ENCODE data around the gene NEURL1. TPM values are rescaled to one million over a fixed set of nuclear protein-coding genes. Genes with fewer than 3 reads are reported as not detected.

Gene NEURL1
- polyA plus RNA-seq, 1 experiment: 0.58 TPM

DNA sequence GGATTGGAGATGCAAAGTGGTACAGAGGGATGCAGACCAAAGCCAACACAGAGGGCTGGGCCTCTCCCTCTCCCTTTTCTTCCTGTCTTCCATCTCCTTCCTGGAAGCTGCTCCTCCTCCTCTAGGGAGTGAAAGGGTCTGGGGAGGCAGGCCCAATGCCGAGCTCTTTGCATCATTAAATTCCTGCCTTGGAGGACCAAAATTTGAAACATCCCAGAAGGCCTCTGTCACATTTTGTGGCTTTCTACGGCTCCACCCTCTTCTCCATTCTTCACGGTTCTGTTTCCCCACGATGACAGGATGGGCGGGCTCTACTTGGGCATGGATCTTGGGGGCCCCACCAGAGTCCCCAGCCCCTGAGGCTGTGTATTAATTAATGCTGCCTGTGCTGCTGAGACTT, 76.4 kb downstream of the NEURL1 start:
- no peak overlapping the region for H3K4me3 ChIP-seq (ENCODE audit: low read depth, low read length)
- peaks cover 2% of the 10 kb centered on the region for H3K27me3 ChIP-seq (ENCODE audit: control insufficient read depth, insufficient read depth, low read length)
- CTCF ChIA-PET: interaction anchor here (0.7 kb wide), 1 partner anchor 14 kb away, joined by 3 read pairs; no protein-coding TSS in a partner anchor
- POLR2A ChIA-PET: interaction anchor here (0.6 kb wide), 1 partner anchor 556 kb away, joined by 4 read pairs; no protein-coding TSS in a partner anchor
- no peaks in the 10 kb centered on the region for H3K36me3 ChIP-seq (ENCODE audit: control insufficient read depth, insufficient read depth, low read length)
- TF ChIP-seq, protein P1, sequence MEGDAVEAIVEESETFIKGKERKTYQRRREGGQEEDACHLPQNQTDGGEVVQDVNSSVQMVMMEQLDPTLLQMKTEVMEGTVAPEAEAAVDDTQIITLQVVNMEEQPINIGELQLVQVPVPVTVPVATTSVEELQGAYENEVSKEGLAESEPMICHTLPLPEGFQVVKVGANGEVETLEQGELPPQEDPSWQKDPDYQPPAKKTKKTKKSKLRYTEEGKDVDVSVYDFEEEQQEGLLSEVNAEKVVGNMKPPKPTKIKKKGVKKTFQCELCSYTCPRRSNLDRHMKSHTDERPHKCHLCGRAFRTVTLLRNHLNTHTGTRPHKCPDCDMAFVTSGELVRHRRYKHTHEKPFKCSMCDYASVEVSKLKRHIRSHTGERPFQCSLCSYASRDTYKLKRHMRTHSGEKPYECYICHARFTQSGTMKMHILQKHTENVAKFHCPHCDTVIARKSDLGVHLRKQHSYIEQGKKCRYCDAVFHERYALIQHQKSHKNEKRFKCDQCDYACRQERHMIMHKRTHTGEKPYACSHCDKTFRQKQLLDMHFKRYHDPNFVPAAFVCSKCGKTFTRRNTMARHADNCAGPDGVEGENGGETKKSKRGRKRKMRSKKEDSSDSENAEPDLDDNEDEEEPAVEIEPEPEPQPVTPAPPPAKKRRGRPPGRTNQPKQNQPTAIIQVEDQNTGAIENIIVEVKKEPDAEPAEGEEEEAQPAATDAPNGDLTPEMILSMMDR (IDR thresholded peaks at IDR 0.05; ENCODE audit: insufficient read depth, low read depth, low read length): no peak
- DNase-seq (ENCODE audit: low read depth): no peak

DNA sequence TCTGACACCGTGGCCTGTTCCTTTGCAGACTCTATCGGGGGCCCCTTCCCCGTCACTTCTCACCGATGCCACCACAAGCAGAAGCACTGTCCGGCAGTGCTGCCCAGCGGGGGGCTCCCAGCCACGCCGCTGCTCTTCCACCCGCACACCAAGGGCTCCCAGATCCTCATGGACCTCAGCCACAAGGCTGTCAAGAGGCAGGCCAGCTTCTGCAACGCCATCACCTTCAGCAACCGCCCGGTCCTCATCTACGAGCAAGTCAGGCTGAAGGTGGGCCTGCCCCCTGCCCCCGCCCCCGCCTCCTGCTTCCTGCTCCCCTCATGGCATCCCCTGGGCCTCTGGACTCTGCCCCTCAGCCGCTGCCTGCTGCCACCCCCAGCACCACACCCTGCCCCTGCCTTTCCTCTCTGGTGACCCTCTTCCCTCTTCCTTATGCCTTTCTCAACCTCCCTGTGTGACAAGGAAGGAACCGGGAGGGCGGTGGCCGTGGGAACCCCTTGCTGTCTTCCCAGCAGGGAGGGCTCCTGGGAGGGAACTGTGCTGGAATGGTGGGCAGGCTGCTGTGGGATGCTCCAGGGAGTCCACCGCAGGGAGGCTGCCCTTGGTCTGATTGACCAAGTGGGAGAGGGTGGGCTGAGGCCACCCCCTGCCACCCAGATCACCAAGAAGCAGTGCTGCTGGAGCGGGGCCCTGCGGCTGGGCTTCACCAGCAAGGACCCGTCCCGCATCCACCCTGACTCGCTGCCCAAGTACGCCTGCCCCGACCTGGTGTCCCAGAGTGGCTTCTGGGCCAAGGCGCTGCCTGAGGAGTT, 77.5 kb downstream of the NEURL1 start:
- Histone ChIP-seq H3K27me3 (ENCODE audit: control insufficient read depth, insufficient read depth, low read length) (peaks cover 2% of the 10 kb centered on the region), H3K4me3 (ENCODE audit: low read depth, low read length) (no peak overlapping the region), H3K36me3 (ENCODE audit: control insufficient read depth, insufficient read depth, low read length) (no peaks in the 10 kb centered on the region)
- TF ChIP-seq, protein P1 (IDR thresholded peaks at IDR 0.05; ENCODE audit: insufficient read depth, low read depth, low read length): no peak
- ChIA-PET CTCF (no interaction called here), POLR2A (no interaction called here)
- no peak for DNase-seq (ENCODE audit: low read depth)

DNA sequence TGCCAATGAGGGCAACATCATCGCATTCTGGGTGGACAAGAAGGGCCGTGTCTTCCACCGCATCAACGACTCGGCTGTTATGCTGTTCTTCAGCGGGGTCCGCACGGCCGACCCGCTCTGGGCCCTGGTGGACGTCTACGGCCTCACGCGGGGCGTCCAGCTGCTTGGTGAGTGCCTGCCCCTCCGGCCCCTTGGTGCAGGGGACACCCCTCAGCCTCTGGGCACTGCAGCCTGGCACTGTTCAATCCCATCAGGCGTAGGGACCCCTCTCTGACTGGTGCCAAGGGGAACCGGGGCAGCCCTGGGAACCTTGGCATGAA, 78.1 kb downstream of the NEURL1 start:
- TF ChIP-seq, protein P1 (IDR thresholded peaks at IDR 0.05; ENCODE audit: insufficient read depth, low read depth, low read length): no peak
- ChIA-PET POLR2A (no interaction called here), CTCF (no interaction called here)
- Histone ChIP-seq H3K4me3 (ENCODE audit: low read depth, low read length) (no peak overlapping the region), H3K27me3 (ENCODE audit: control insufficient read depth, insufficient read depth, low read length) (peaks cover 2% of the 10 kb centered on the region), H3K36me3 (ENCODE audit: control insufficient read depth, insufficient read depth, low read length) (no peaks in the 10 kb centered on the region)
- DNase-seq (ENCODE audit: low read depth): no peak

DNA sequence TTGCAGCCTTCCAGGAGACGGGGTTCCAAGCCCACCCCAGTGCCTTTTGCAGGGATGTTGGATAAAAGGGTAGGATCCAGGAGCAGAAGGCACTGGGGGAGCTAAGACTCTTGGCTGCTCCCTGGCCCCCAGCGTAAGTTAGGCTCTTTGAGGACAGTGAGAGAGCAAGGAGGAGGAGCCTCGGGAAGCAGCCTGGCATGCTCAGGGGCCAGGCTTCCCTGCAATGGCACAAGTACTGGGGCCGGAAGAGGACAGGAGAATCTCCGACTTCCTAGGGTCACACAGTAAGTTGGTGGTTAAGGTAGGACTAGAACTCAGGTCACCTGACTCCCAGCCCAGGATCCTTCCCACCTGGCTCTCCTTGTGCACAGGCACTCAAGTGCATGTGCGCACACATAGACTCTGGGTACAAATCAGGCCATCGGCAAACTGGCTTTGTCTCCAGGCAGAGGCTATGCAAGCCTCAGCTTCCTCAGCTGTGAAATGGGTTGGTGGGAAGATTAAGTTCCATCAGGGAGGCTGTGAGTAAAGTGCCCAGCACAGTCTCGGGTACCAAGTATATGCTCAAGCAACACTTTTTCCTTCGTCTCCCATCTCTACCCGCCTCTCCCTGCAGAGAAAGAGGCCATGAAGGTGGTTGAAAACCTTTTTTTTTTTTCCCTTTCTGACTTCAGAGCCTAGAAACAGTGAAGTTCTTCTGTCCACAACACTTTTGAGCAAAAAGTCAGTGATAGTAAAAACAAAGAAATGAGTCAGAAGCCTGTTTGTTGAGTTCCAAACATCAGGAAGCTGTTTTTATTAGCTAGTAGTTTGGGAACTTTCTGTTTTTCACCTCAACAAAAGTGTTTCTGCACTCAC, 79.1 kb downstream of the NEURL1 start:
- TF ChIP-seq, protein P1 (IDR thresholded peaks at IDR 0.05; ENCODE audit: insufficient read depth, low read depth, low read length): no peak
- DNase-seq (ENCODE audit: low read depth): no peak
- Histone ChIP-seq H3K36me3 (ENCODE audit: control insufficient read depth, insufficient read depth, low read length) (no peaks in the 10 kb centered on the region), H3K27me3 (ENCODE audit: control insufficient read depth, insufficient read depth, low read length) (peaks cover 2% of the 10 kb centered on the region), H3K4me3 (ENCODE audit: low read depth, low read length) (no peak overlapping the region)
- POLR2A ChIA-PET: interaction anchor here (0.7 kb wide), 2 partner anchors 221 to 250 kb away, joined by 6 to 7 read pairs; no protein-coding TSS in a partner anchor
- CTCF ChIA-PET: interaction anchor here (1.2 kb wide), 1 partner anchor 21 kb away, joined by 5 read pairs; no protein-coding TSS in a partner anchor

DNA sequence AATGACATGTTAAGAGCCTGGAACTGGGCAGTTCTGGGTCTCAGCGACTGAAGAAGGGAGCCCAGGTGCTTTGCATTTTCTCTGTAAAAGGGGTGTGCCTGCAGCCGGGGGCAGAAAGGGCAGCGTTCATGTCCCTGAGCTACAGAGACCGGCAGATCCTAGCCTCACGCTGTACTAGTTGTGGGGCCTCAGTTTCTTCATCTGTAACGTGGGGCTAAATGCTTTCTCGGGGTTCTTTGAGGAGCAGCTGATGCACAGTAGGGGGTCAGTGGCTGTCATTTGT, 79.6 kb downstream of the NEURL1 start:
- DNase-seq (ENCODE audit: low read depth): no peak
- ChIA-PET POLR2A (interaction anchor here (0.7 kb wide), 2 partner anchors 222 to 250 kb away, joined by 6 to 7 read pairs; no protein-coding TSS in a partner anchor), CTCF (interaction anchor here (1.2 kb wide), 1 partner anchor 20 kb away, joined by 5 read pairs; no protein-coding TSS in a partner anchor)
- TF ChIP-seq, protein P1 (IDR thresholded peaks at IDR 0.05; ENCODE audit: insufficient read depth, low read depth, low read length): no peak
- Histone ChIP-seq H3K27me3 (ENCODE audit: control insufficient read depth, insufficient read depth, low read length) (peaks cover 2% of the 10 kb centered on the region), H3K4me3 (ENCODE audit: low read depth, low read length) (no peak overlapping the region), H3K36me3 (ENCODE audit: control insufficient read depth, insufficient read depth, low read length) (no peaks in the 10 kb centered on the region)
